D721Med (cell line): Measurements from ENCODE around the gene SLC23A3.

Experiments
- DNase-seq: peaks from one replicate; pipeline ENCODE4 v3.0.0; 2011; ENCODE audit warnings: low spot score; ENCODE audit not compliant: insufficient read length
- FAIRE-seq: peaks from 2 replicates; lab custom pipeline; 2011; peaks lifted over from hg19 to GRCh38; lab: Jason Lieb, UNC
- TF ChIP-seq, protein P1 (sequence below): IDR thresholded peaks from 2 replicates; pipeline ENCODE4 v1.5.1; 2012; ENCODE audit warnings: mild to moderate bottlenecking, control low read depth; ENCODE audit not compliant: insufficient read depth; ENCODE audit errors: missing control alignments

The SLC23A3 gene

DNA sequence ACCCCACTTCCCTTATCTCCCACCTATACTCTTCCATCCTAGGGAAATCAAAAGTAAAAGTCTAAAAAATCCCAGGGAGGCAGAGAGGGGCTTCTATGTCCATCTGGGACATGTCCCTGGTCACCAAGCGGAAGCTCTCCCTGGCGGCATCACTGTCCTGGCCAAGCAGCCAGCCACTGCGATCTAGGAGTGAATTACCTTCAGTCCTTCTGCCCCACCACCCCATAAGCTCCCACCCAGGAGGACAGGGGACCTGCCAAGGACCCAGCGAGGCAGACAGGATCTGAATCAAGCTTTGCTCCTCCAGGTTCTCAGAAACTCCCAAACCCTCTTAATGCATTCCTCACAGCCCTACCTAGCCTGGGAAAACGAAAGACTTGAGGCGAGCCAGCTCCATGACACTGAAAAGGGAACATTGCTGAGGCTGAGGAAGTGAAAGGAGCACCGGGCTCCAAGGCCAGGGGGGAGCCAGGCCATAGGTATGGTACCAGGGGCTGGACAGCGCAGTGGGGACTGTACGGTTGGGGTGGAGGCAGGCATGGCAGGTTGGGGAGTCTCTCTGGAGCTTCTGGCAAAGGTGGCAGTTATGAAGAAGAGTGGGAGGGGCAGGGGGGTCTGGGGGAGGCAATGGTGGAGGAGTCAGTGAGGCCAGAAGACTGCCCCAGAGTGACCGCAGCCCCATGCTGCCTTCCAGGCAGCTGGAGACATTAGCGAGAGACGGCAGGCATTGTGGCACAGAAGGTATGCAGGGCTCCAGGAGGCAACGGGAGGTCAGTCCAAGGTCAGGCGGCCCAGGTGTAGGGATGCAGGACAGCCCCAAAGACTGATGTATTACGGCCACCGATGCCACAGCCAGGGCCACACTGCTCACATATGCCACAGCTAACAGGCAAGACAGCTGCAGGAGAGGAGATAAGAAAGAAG lies 2.7 kb upstream of the SLC23A3 start:
- DNase-seq, result no peak
- no peak for FAIRE-seq
- TF ChIP-seq, protein P1, sequence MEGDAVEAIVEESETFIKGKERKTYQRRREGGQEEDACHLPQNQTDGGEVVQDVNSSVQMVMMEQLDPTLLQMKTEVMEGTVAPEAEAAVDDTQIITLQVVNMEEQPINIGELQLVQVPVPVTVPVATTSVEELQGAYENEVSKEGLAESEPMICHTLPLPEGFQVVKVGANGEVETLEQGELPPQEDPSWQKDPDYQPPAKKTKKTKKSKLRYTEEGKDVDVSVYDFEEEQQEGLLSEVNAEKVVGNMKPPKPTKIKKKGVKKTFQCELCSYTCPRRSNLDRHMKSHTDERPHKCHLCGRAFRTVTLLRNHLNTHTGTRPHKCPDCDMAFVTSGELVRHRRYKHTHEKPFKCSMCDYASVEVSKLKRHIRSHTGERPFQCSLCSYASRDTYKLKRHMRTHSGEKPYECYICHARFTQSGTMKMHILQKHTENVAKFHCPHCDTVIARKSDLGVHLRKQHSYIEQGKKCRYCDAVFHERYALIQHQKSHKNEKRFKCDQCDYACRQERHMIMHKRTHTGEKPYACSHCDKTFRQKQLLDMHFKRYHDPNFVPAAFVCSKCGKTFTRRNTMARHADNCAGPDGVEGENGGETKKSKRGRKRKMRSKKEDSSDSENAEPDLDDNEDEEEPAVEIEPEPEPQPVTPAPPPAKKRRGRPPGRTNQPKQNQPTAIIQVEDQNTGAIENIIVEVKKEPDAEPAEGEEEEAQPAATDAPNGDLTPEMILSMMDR, result no peak

GRCh38 chr2:219171231-219171651 lies 1.4 kb upstream of the SLC23A3 start:
- FAIRE-seq, result no peak
- peak; percentile 65 for DNase-seq
- TF ChIP-seq, protein P1, result peak; percentile 59

GRCh38 chr2:219168932-219169331 lies 897 bp downstream of the SLC23A3 start:
- no peak for DNase-seq
- TF ChIP-seq, protein P1, result no peak
- no peak for FAIRE-seq

- TF ChIP-seq, protein P1, result no peak
- FAIRE-seq (no peak), DNase-seq (no peak)
Observed at GRCh38 chr2:219168526-219168925, 1.3 kb downstream of the SLC23A3 start.

GRCh38 chr2:219167997-219168396 lies 1.8 kb downstream of the SLC23A3 start:
- FAIRE-seq (no peak), DNase-seq (no peak)

DNA sequence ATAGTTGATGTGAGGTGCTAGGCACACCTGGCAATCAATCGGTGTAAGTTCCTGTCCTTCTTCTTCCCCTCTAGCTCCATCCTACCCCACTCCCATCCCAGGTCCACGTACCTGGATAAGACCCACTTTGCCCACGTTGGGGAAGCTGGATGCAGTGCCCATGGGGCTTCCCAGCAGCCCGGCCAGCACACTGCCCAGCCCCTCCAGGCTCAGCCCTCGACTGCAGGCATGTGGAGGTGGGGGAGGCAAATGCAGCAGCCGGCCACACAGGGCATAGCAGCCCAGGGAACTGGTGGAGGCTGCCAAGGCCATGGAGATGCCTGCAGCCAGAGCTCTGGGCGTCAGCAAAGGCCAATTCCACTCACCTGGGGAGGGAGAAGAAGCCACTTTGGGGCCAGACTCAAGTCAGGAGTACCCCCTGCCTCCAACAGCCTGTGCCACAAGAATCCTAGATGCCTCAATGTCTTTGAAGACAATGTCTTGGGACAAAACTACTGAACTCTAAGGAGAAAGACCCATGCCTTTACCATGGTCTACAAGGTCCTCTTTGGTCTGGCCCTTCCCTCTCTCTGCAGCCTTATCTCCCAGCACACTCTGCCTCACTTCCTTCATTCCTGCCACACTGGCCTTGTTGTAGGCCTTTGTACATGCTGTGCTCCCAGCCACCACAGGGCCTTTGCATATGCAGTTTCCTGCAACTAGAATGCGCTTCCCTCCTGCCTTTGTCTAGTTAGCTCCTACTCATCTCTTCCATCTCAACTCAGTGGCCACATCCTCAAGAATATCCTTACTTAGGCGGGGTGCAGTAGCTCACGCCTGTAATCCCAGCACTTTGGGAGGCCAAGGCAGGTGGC lies 4.5 kb downstream of the SLC23A3 start:
- DNase-seq (no peak), FAIRE-seq (no peak)
- TF ChIP-seq, protein P1, result no peak

More at GRCh38 chr2:219167997-219168396, 1.8 kb downstream of the SLC23A3 start:
- TF ChIP-seq, protein P1, result no peak
